HepG2 (cell line): ENCODE measurements around the gene PEX5. TPM values are rescaled to one million over a fixed set of nuclear protein-coding genes. Genes with fewer than 3 reads are reported as not detected.

Experiments
- AHDC1 ChIP-seq: sonication (generic); formaldehyde crosslinking; IDR thresholded peaks from 2 replicates; pipeline ENCODE4 v1.5.1; 2020; ENCODE audit warnings: mild to moderate bottlenecking, missing genetic modification reagents, borderline replicate concordance
- ARID5B ChIP-seq: IDR thresholded peaks from 2 replicates; pipeline ENCODE4 v1.4.0; 2020; ENCODE audit warnings: mild to moderate bottlenecking, missing genetic modification reagents
- ASH2L ChIP-seq: fragments of 300-600, 200-600 bp; sonication (generic); IDR thresholded peaks from 2 replicates; pipeline ENCODE4 v1.7.0; 2017; ENCODE audit warnings: low read depth, mild to moderate bottlenecking, moderate library complexity, mixed read lengths, low read length; ENCODE audit not compliant: insufficient read length
- CEBPG ChIP-seq: IDR thresholded peaks from 2 replicates; pipeline ENCODE4 v1.6.1; 2016
- ELF3 ChIP-seq: IDR thresholded peaks from 2 replicates; pipeline ENCODE4 v1.6.1; 2016; ENCODE audit warnings: missing genetic modification reagents, missing compliant biosample characterization
- FOXA3 ChIP-seq: IDR thresholded peaks from 2 replicates; pipeline ENCODE4 v1.6.1; 2016; ENCODE audit warnings: missing genetic modification reagents, missing compliant biosample characterization
- GATAD2A ChIP-seq: IDR thresholded peaks from 2 replicates; pipeline ENCODE4 v1.6.1; 2016
- HMG20A ChIP-seq: IDR thresholded peaks from 2 replicates; pipeline ENCODE4 v1.6.1; 2016; ENCODE audit warnings: borderline replicate concordance
- HNF4A ChIP-seq: sonication (generic); formaldehyde crosslinking; IDR thresholded peaks from 2 replicates; pipeline ENCODE4 v1.4.0; 2020; ENCODE audit warnings: missing genetic modification reagents
- MIXL1 ChIP-seq: IDR thresholded peaks from 2 replicates; pipeline ENCODE4 v1.6.1; 2016
- PAXIP1 ChIP-seq: sonication (generic); formaldehyde crosslinking; conservative IDR thresholded peaks from 2 replicates; pipeline ENCODE4 v1.4.0; 2020; ENCODE audit warnings: mild to moderate bottlenecking, missing genetic modification reagents, moderate library complexity
- SOX6 ChIP-seq, 2 experiments: fragments of 450-650 bp in 1 of 2; sonication (generic) in 1 of 2; formaldehyde crosslinking in 1 of 2; IDR thresholded peaks; 2 replicates each; pipeline versions ENCODE4 v1.4.0 to v1.6.1; 2017 to 2020; ENCODE audit warnings: antibody characterized with exemption in 1 of 2, mild to moderate bottlenecking in 1 of 2, missing genetic modification reagents in 1 of 2
- TBX2 ChIP-seq: sonication (generic); formaldehyde crosslinking; IDR thresholded peaks from 2 replicates; pipeline ENCODE4 v1.5.0; 2020; ENCODE audit warnings: missing genetic modification reagents, mild to moderate bottlenecking, borderline replicate concordance
- TCF7 ChIP-seq: sonication (generic); IDR thresholded peaks from 2 replicates; pipeline ENCODE4 v1.6.1; 2016; ENCODE audit warnings: antibody characterized with exemption, low read depth
- ZNF362 ChIP-seq: sonication (generic); formaldehyde crosslinking; IDR thresholded peaks from 2 replicates; pipeline ENCODE4 v1.4.0; 2020; ENCODE audit warnings: missing genetic modification reagents, mild to moderate bottlenecking, borderline replicate concordance
- ZNF841 ChIP-seq: sonication (generic); formaldehyde crosslinking; IDR thresholded peaks from 2 replicates; pipeline ENCODE4 v1.8.1; 2023; ENCODE audit warnings: missing genetic modification reagents, borderline replicate concordance
- polyA plus RNA-seq, 8 experiments: library from polyadenylated mRNA; depleted of rRNA in 3 of 8; stranded (reverse) in 7 of 8; unstranded in 1 of 8; fragments of >200 nt; fragmentation: Illumina TruSeq in 4 of 8; extraction: Trizol in 4 of 8; gene quantifications; 2 replicates each; pipeline versions ENCODE4 v1.2.1 to v1.2.3, GENCODE V29; 2011 to 2016; ENCODE audit warnings: low read depth in 4 of 8, missing spikeins in 1 of 8, mixed read lengths in 1 of 8; ENCODE audit not compliant: insufficient read depth in 1 of 8
- total RNA-seq, 5 experiments: library from RNA; depleted of rRNA; stranded (reverse); fragments of >200 nt; fragmentation: Illumina TruSeq; extraction: Trizol; gene quantifications; 2 replicates each; pipeline ENCODE4 v1.2.3, GENCODE V29; 2016; ENCODE audit warnings: low read depth in 1 of 5

Gene PEX5
- total and polyA plus RNA-seq, 2 of the 13 experiments (the other 11 are each of a cell fraction or from before 2014, with no cell fraction given): 16.4 to 29.0 TPM

- TF ChIP-seq ZNF841 (CRISPR knock-in tag) (no peak), AHDC1 (peak; percentile 62; the same call in 1 of the 2 replicates), GATAD2A (CRISPR knock-in tag) (peak; percentile 41; the same call in 1 of the 2 replicates), HMG20A (CRISPR knock-in tag) (0 out of 2 replicates have a peak, but pooled peaks have one; percentile 33), ZNF362 (CRISPR knock-in tag) (peak; percentile 96), CEBPG (CRISPR knock-in tag) (no peak), ELF3 (CRISPR knock-in tag) (peak; percentile 76), PAXIP1 (CRISPR knock-in tag) (peak; percentile 61), TBX2 (peak; percentile 15; the same call in 1 of the 2 replicates), ARID5B (CRISPR knock-in tag) (peak; percentile 51; the same call in 1 of the 2 replicates), FOXA3 (CRISPR knock-in tag) (0 out of 2 replicates have a peak, but pooled peaks have one; percentile 29), HNF4A (peak; percentile 80), ASH2L (peak; percentile 45), MIXL1 (CRISPR knock-in tag) (0 out of 2 replicates have a peak, but pooled peaks have one; percentile 36), TCF7 (no peak), SOX6 (IDR thresholded peaks at IDR 0.05) (no peak), SOX6 (CRISPR knock-in tag; IDR thresholded peaks at IDR 0.05) (peak; percentile 35; the same call in 1 of the 2 replicates)
These were observed 8.4 kb downstream of the PEX5 start (continued) for GRCh38 chr12:7197841-7198240.
